MM.1S (cell line): ENCODE measurements around the gene TAS2R60.

Experiments
- CTCF ChIP-seq: fragments of 300-600 bp; sonication (generic); IDR thresholded peaks from 2 replicates; pipeline ENCODE4 v1.5.1; 2016; ENCODE audit warnings: antibody characterized with exemption, low read length, mixed read lengths
- EZH2 ChIP-seq: fragments of 300-600 bp; sonication (generic); optimal IDR thresholded peaks from 2 replicates; pipeline ENCODE3; 2017; ENCODE audit warnings: low read depth, mild to moderate bottlenecking, antibody characterized with exemption, low read length, mixed read lengths

GRCh38 chr7:143444785-143445184 is 1.5 kb downstream of the TAS2R60 start:
- TF ChIP-seq EZH2 (no peak), CTCF (no peak)
